GM19351 (cell line): ENCODE data around the gene PRTFDC1.

ENCODE experiments used
- ATAC-seq: cut with Tn5 transposase; IDR thresholded peaks from one replicate; pipeline ENCODE4 v1.9.1; 2021; ENCODE audit warnings: mild to moderate bottlenecking, moderate library complexity; ENCODE audit not compliant: unreplicated experiment

PRTFDC1 gene

GRCh38 chr10:24804956-24805355 lies 147.4 kb downstream of the PRTFDC1 start:
- no peak for ATAC-seq

GRCh38 chr10:24804392-24804791 lies 148.0 kb downstream of the PRTFDC1 start:
- no peak for ATAC-seq

- ATAC-seq, result no peak
These were observed 150.0 kb downstream of the PRTFDC1 start for GRCh38 chr10:24802378-24802777.

GRCh38 chr10:24800861-24801260 lies 151.5 kb downstream of the PRTFDC1 start:
- ATAC-seq, result no peak
